Ishikawa (cell line): ENCODE measurements around the gene THOP1.

Source experiments
- EP300 ChIP-seq: IDR thresholded peaks from 2 replicates; pipeline ENCODE4 v1.6.1; 2012; ENCODE audit warnings: borderline replicate concordance
- RAD21 ChIP-seq: IDR thresholded peaks from 2 replicates; pipeline ENCODE4 v1.6.1; 2012; ENCODE audit warnings: low read depth
- TEAD4 ChIP-seq: IDR thresholded peaks from 2 replicates; pipeline ENCODE4 v1.6.1; 2012
- TF ChIP-seq, protein P1 (sequence below): IDR thresholded peaks from 2 replicates; pipeline ENCODE4 v1.6.1; 2012

DNA sequence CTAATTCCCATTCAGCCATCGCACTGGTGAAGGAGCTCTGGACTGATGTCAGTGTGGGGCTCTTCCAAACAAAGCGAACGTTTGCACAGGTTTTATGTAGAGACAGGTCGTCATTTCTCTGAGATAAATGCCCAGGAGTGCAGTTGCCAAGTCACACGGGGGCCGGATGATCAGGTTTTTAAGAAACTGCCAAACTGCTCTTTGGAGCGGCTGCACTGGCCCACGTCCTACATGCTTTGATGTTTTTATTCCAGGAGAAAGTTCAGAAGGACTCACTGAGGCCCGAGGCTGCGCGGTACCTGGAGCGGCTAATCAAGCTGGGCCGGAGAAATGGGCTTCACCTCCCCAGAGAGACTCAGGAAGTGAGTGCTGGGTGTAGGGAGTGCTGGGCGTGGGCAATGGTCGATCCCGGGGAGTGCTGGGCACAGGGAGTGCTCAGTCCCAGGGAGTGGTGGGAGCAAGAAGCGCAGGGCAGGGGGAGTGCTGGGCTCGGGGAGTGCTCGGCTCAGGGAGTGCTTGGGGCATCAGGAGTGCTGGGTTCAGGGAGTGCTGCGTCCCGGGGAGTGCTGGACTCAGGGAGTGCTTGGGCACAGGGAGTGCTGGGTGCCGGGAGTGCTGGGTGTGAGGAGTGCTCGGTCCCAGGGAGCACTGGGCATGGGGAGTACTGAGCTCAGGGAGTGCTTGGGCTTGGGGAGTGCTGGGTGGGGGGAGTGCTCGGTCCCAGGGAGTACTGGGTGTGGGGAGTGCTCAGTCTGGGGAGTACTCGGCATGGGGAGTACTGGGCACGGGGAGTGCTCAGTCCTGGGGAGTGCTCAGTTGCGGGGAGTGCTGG, 10.7 kb downstream of the THOP1 start:
- TF ChIP-seq RAD21: no peak
- TF ChIP-seq EP300: no peak
- no peak for TF ChIP-seq TEAD4
- TF ChIP-seq, protein P1, sequence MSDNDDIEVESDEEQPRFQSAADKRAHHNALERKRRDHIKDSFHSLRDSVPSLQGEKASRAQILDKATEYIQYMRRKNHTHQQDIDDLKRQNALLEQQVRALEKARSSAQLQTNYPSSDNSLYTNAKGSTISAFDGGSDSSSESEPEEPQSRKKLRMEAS: no peak
